GM18526 (cell line): ENCODE data around the gene MIDN.

Experiments used
- POLR2A ChIP-seq: IDR thresholded peaks from 3 replicates; pipeline ENCODE4 v1.6.1; 2011; ENCODE audit not compliant: insufficient read length; ENCODE audit errors: extremely low read depth

MIDN gene

GRCh38 chr19:1248139-1248785, at the start of gene MIDN:
MIDN (plus strand) TSS chr19:1248583; CDS start chr19:1250297, 1,714 bp downstream.
- peak; percentile 94 for TF ChIP-seq POLR2A

- no peak for TF ChIP-seq POLR2A
These were observed 48.9 kb upstream of the MIDN start for GRCh38 chr19:1199531-1199930.

- peak; percentile 79 for TF ChIP-seq POLR2A
These were observed 43.0 kb upstream of the MIDN start, which contains the start of gene STK11 for GRCh38 chr19:1205114-1206099. STK11 (plus strand) TSS chr19:1205778; CDS start chr19:1206914, 1,136 bp downstream.

GRCh38 chr19:1206150-1206863, 42.1 kb upstream of the MIDN start:
- no peak for TF ChIP-seq POLR2A

- TF ChIP-seq POLR2A = no peak
These were observed 41.4 kb upstream of the MIDN start for GRCh38 chr19:1206864-1207450.

GRCh38 chr19:1210227-1210538, 38.2 kb upstream of the MIDN start:
- TF ChIP-seq POLR2A = no peak

GRCh38 chr19:1211494-1212234, 36.7 kb upstream of the MIDN start:
- no peak for TF ChIP-seq POLR2A

- no peak for TF ChIP-seq POLR2A
These were observed 34.7 kb upstream of the MIDN start for GRCh38 chr19:1213391-1214286.

GRCh38 chr19:1214299-1214861, 34.0 kb upstream of the MIDN start:
- TF ChIP-seq POLR2A = no peak

- no peak for TF ChIP-seq POLR2A
These were observed 33.3 kb upstream of the MIDN start for GRCh38 chr19:1214862-1215731.

- TF ChIP-seq POLR2A = no peak
These were observed 31.6 kb upstream of the MIDN start for GRCh38 chr19:1216756-1217155.

- TF ChIP-seq POLR2A = no peak
These were observed 31.0 kb upstream of the MIDN start for GRCh38 chr19:1217366-1217765.
